HG02870 (cell line): ENCODE results near the gene PGA4.

Experiments
- ATAC-seq: cut with Tn5 transposase; IDR thresholded peaks from one replicate; pipeline ENCODE4 v1.9.1; 2021; ENCODE audit warnings: mild to moderate bottlenecking, moderate library complexity; ENCODE audit not compliant: unreplicated experiment

PGA4 gene

DNA sequence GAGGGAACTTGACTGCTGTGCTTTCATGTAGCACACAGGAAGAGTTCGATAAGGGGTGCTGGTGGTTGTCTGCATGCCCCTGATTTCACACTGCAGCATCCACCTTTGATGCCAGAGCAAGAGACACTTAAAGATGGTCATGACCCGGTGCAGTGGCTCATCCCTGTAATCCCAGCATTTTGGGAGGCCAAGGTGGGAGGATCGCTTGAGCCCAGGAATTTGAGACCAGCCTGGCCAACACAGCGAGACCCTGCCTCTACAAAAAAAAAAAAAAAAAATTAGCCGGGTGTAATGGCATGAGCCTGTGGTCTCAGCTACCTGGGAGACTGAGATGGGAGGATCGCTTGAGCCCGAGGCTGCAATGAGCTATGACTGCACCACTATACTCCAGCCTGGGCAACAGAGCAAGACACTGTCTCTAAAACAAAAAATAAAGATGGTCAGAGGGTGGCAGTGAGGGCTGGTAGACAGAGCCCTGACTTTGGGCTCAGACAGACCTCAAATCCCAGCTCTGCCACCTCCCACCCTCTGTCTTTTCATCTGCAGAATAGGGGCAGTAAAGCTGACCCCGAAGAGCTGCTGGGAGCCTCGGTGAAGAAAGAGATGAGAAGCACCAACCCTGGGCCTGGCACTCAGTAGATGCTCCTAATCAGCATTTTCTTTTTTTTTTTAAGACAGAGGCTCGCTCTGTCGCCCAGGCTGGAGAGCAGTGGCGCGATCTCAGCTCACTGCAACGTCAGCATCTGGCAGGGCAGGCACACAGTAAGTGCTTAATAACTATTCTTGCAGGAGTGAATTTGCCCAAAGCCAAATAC, 55.2 kb downstream of the PGA4 start:
- no peak for ATAC-seq

DNA sequence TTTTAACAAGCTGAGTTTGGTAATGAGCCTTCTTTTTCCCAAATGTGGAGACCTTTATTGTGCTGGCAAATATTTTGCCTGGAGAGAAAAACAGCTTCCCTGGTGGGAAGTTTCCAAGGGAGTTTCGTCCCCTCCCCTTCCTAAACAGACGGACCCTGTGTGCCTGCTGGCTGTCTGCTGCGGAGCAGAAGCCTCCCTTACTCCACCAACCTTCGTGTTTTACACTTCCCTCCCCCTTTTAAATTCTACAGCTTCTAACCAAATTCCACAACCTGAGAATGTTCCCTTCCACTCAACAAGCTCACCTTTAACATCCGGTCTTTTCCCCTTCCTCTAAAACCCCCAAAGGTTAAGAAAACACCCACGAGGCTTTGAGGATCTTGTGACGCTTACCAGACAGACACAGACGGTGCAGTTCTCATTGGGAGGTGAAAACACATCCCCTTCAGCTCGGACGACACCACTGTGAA, 55.9 kb downstream of the PGA4 start:
- ATAC-seq: no peak

DNA sequence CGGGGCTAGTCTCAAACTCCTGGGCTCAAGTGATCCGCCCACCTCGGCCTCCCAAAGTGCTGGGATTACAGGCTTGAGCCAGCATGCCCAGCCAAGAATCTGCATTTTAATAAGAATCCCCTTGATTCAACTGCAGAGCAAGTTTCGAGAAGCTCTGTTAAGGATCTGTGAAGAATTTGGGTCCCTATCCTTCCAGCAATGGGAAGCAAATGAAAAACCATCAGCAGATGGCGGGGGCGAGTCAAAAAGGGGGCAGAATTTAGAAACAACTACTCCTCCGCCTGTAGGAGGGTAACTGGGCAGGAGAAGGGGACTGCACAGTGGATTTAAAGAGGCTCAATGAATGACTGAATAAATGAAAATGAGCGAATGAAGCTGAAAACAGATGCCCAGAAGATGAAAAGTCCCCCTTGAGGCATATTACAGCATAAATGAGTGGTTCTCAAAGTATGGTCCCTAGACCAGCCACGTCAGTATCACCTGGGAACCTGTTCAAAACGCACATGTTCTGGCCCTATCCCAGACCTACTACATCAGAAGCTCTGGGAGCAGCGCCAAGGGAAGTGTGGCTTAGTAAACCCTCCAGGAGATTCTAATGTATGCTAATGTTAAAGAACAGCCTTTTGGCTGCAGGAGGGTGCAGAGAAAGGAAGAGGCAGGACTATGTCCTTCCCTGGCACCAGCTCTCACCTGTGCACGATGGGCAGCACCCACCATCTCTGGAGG, 58.0 kb downstream of the PGA4 start:
- no peak for ATAC-seq

DNA sequence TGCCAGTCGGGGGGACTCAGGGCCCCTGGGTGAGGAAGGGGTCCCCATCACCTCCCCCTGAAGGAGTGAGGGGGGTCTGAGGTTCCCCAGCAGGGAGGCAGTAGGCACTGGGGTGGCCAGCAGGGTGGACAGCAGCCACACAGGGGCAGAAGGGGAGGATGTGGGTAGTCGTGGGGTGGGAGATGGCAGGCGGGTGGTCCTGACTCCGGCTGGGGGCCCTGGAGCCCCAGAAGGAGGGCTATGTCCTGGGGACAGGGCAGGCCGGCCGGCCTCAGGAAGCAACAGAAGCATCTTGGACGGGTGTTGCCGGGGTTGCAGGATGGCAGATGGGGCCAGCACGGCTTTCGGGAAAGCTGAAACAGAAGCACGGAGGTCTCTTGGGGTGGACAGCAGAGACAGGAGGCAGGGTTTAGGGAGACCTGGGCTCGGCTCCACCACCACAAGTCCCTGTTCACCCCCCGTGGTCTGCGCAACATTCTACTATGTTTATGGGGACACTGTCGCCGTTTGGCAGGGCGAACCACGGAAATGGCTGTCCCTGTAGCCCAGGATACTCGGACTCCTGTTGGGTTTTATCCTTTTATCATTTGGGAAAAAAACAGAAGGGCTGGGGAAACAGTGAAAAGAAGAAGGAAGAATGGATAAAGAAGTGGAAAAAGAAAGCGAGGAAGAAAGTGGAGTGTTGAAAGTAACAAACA, 58.9 kb downstream of the PGA4 start:
- no peak for ATAC-seq
